ENCODE data around the gene STING1. TPM values are rescaled to one million over a fixed set of nuclear protein-coding genes. Genes with fewer than 3 reads are reported as not detected.

Gene STING1
- total and polyA plus RNA-seq, 2 donors from 2014 or later, result 29.8 to 109 TPM

- FAIRE-seq, result no peak
- intact Hi-C loops (cut with DNase I), result no loop called here
Observed at GRCh38 chr5:139456776-139457175, 25.8 kb downstream of the STING1 start.

GRCh38 chr5:139454568-139455290 is 27.8 kb downstream of the STING1 start:
- no peak for FAIRE-seq
- no peak overlapping the region for H3K27ac ChIP-seq (ENCODE audit: low read depth in 2 of 2, low read length in 2 of 2)
- no peak for TF ChIP-seq CTCF (IDR thresholded peaks at IDR 0.05; ENCODE audit: borderline replicate concordance, extremely low read depth, insufficient read depth)

More at GRCh38 chr5:139456776-139457175, 25.8 kb downstream of the STING1 start:
- H3K36me3 ChIP-seq (ENCODE audit: control insufficient read depth in 2 of 3, insufficient read depth in 3 of 3, low read length in 3 of 3), result no peaks in the 10 kb centered on the region
- no peaks in the 10 kb centered on the region for H3K9me3 ChIP-seq (ENCODE audit: control insufficient read depth in 2 of 3, insufficient read depth in 1 of 3, low read length in 3 of 3)
- H3K27me3 ChIP-seq (ENCODE audit: control insufficient read depth, insufficient read depth, low read length), result no peaks in the 10 kb centered on the region
- no peak for TF ChIP-seq CTCF (IDR thresholded peaks at IDR 0.05; ENCODE audit: borderline replicate concordance, extremely low read depth, insufficient read depth)
- H3K4me3 ChIP-seq (ENCODE audit: low read length in 3 of 3), result no peak overlapping the region
- no peak for DNase-seq
- H3K9ac ChIP-seq (ENCODE audit: low read length in 3 of 3), result no peak overlapping the region
- H3K4me1 ChIP-seq (ENCODE audit: control insufficient read depth in 2 of 3, insufficient read depth in 2 of 3, low read depth in 1 of 3, low read length in 3 of 3), result no peaks in the 10 kb centered on the region
- H3K27ac ChIP-seq (ENCODE audit: low read depth in 2 of 2, low read length in 2 of 2), result no peak overlapping the region

GRCh38 chr5:139453683-139454567 is 28.6 kb downstream of the STING1 start:
- Histone ChIP-seq H3K27ac (ENCODE audit: low read depth in 2 of 2, low read length in 2 of 2) (no peak overlapping the region), H3K4me1 (ENCODE audit: control insufficient read depth in 2 of 3, insufficient read depth in 2 of 3, low read depth in 1 of 3, low read length in 3 of 3) (no peaks in the 10 kb centered on the region), H3K9ac (ENCODE audit: low read length in 3 of 3) (no peak overlapping the region), H3K36me3 (ENCODE audit: control insufficient read depth in 2 of 3, insufficient read depth in 3 of 3, low read length in 3 of 3) (no peaks in the 10 kb centered on the region), H3K4me3 (ENCODE audit: low read length in 3 of 3) (peak overlapping the region in 1 of 3 donors; percentile 11), H3K9me3 (ENCODE audit: control insufficient read depth in 2 of 3, insufficient read depth in 1 of 3, low read length in 3 of 3) (no peaks in the 10 kb centered on the region), H3K27me3 (ENCODE audit: control insufficient read depth, insufficient read depth, low read length) (no peaks in the 10 kb centered on the region)
- DNase-seq (no peak), FAIRE-seq (no peak)
- TF ChIP-seq CTCF (IDR thresholded peaks at IDR 0.05; ENCODE audit: borderline replicate concordance, extremely low read depth, insufficient read depth), result no peak
- intact Hi-C loops (cut with DNase I), result no loop called here

More at GRCh38 chr5:139454568-139455290, 27.8 kb downstream of the STING1 start:
- H3K9ac ChIP-seq (ENCODE audit: low read length in 3 of 3), result no peak overlapping the region
- no peaks in the 10 kb centered on the region for H3K36me3 ChIP-seq (ENCODE audit: control insufficient read depth in 2 of 3, insufficient read depth in 3 of 3, low read length in 3 of 3)
- no peaks in the 10 kb centered on the region for H3K9me3 ChIP-seq (ENCODE audit: control insufficient read depth in 2 of 3, insufficient read depth in 1 of 3, low read length in 3 of 3)
- peak in 1 of 5 donors; percentile 22 for DNase-seq
- H3K4me1 ChIP-seq (ENCODE audit: control insufficient read depth in 2 of 3, insufficient read depth in 2 of 3, low read depth in 1 of 3, low read length in 3 of 3), result no peaks in the 10 kb centered on the region
- intact Hi-C loops (cut with DNase I), result no loop called here
- no peaks in the 10 kb centered on the region for H3K27me3 ChIP-seq (ENCODE audit: control insufficient read depth, insufficient read depth, low read length)
- H3K4me3 ChIP-seq (ENCODE audit: low read length in 3 of 3), result no peak overlapping the region
